ENCODE data around the gene DNM1.

DNM1 gene

DNA sequence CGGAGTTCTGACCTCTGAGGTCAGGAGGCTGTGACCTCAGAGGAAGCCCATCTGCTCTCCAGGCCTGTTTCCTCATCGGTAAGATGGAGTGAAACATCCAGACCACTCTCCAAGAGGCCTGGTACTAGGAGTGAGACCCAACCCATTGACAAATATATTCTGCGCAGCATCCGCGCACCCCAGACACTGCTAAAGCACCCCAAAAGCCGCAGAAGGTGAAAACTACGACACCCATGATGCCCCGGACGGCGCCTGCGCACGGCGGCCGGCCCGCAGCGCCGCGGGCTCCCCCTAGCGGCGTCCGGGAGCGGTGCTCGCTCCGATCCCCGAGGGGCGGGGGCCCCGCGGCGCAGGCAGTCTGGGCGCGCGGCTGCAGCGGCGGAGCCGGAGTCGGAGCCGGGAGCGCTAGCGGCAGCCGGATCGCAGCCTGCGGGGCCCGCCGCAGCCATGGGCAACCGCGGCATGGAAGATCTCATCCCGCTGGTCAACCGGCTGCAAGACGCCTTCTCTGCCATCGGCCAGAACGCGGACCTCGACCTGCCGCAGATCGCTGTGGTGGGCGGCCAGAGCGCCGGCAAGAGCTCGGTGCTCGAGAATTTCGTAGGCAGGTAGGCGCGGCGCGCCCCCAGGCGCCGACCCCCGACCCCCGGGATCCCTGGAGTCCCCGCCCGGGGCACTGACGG is at the start of gene DNM1:
TSS of gene DNM1 (plus strand) at position 356 of the 683 bp plus-strand sequence. CDS start at position 448, 92 bp downstream.
- peak; percentile 76 for DNase-seq

GRCh38 chr9:128153947-128154695 is 49.1 kb upstream of the DNM1 start:
- no peak for DNase-seq

GRCh38 chr9:128155736-128156500 is 47.3 kb upstream of the DNM1 start:
- DNase-seq = no peak

GRCh38 chr9:128159522-128159783 is 43.7 kb upstream of the DNM1 start:
- DNase-seq = no peak

DNA sequence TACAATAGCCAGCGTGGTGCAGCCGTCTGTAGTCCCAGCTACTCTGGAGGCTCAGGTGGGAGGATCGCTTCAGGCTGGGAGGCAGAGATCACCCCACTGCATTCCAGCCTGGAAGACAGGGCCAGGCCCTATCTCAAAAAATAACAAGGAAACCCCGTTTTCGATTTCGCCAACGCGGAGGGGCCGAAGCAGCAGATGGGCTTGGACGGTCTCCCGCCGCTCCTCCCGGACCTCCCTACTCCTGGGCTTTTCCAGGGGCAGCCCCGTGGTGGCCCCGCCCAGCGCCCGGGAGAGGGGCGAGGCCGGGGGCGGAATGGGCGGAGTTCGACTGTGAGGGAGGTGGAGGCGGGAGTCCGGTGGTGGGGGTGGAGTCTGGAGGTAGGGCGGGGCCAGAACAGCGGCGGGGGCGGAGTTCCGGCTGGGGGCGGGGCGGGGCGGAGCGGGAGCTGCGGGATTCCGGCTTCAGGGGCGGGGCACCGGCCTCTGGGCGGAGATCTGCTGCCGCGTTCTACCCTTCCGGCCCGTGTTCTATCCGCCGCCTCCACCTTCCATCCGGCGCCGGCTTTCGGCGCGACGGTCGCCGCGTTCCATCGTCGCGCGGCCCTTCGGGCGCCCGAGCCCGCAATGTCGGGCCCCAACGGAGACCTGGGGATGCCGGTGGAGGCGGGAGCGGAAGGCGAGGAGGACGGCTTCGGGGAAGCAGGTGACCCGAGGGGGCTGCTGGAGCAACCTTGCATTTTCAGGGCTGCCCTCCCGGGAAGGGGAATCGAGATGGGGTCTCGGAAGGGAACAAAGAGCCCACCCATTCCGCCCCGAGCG is 43.2 kb upstream of the DNM1 start, which contains the start of gene BBLN:
TSS of gene BBLN (plus strand) at position 482 of the 819 bp plus-strand sequence. CDS start at position 625, 143 bp downstream.
- DNase-seq = peak; percentile 98

- no peak for DNase-seq
Observed at GRCh38 chr9:128160603-128160987, 42.6 kb upstream of the DNM1 start.

DNA sequence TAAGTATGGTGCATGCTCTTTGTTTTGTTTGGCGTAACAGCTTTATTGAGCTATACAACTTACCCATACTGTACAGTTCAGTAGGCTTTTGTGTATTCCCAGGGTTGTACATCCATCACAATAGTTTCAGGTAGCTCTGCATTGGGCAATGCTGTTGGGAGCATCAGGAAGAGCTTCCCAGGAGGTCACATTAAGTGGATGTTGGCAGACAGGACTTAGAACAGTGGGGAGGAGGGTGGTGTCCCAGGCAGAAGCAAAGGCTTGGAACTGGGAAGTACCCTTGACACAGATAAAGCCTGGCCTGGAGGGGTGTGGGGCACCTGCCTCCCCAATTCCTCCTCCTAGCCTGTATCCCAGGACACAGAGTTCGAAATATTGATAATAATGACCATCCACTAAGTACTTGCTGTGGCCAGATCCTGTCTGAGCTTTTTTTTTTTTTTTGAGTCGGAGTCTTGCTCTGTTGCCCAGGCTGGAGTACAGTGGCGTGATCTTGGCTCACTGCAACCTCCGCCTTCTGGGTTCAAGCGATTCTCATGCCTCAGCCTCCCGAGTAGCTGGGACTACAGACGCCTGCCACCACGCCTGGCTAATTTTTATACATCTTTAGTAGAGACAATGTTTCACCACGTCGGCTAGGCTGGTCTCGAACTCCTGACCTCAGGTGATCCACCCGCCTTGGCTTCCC is 41.8 kb upstream of the DNM1 start:
- DNase-seq = no peak

DNA sequence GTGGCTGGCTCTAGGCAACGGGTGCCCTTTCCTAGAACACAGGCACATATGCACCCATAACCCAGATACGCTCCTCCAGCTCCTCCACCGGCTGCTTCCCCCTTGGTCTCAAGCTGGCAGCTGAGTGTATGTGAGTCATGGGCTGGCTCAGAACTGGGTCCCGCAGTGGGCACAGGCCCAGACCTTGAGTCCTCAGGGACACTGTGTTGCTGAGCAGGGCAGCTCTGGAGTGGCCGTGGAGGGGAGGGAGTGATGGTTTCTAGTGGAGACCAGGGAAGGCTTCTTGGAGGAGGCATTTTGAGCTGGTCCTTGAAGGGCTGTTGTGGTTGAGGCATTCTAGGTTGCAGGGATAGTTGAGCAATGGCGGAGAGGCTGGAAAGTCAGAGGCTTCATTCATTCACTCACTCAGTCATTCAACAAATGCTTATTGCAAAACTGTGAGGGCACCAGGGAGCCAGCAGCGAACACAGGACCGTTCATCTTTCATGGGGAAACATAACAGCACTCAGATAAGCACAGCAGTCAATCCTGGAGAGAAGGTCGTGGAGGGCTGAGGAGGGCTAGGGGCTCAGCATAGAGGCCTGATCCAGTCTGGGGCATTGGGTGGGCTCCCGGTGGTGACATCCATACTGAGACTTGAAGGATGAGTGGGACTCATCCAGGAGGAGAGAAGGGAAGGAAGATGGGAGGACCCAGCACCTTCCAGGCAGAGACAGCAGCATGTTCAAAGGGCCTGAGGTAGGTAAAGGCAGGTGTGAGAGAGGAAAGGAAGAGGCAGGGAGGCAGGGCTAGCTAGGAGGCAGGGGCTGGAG is 40.8 kb upstream of the DNM1 start:
- DNase-seq = no peak

DNA sequence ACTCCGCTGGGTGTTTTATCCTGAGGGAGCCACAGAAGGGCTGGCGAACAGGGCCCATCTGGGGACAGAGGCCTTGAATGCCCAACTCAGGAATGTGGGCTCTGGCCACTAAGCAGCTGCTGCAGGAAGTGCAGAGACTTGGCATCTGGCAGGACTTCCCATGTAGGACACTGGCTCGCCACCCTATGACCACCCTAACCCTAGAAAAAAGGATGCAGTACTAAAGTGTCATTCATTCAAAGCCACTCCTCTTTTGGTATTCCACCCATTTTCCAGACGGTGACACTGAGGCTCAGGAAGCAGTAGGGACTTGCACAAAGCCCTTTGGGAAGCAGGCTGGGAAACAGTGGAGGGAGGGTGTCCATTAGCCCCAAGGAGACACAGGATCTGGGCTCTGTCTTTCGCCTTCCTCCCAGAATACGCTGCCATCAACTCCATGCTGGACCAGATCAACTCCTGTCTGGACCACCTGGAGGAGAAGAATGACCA is 40.1 kb upstream of the DNM1 start:
- no peak for DNase-seq

GRCh38 chr9:128163523-128164306 is 39.5 kb upstream of the DNM1 start:
- no peak for DNase-seq

DNA sequence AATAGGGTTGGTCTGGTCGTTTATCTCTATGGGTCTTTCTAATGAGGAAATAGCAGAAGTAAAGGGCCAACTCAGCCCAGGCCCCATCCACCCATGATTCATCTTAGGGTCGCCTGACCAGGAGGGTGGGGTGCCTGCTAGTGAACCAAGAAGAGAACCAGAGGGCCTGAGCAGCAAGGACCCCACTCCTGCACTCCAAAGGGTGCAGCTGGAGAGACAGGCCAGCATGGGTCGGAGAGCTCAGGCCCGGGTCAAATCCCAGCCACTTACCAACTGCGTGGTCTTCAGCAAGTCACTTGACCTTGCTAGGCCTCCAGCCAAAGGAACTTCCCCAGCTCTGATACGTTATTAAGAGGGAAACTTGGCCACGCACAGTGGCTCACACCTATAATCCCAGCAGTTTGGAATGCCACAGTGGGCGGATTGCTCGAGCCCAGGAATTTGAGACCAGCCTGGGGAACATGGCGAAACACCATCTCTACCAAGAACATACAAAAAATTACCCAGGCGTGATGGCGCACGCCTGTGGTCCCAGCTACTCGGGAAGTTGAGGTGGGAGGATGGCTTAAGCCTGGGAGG is 38.8 kb upstream of the DNM1 start:
- DNase-seq = no peak

DNA sequence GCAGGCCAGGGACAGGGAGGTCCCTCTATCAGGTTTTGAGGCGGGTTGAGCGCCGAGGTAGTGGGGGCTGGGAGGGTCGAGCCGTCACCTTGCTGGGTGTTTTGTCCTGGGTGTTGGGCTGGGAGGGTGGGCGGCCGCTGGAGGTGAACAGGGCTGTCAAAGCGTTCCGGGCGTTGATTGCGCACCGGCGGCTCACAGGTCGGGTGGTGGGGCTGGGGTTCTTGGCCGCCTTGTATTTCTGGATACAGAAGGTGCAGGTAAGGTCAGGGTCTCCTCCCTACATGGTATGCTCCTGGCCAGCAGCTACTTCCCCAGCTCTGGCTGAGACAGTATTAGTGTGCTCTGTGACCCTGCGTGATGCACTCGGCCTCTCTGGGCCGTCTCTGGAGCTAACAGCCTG is 37.0 kb upstream of the DNM1 start:
- no peak for DNase-seq

- no peak for DNase-seq
Observed at GRCh38 chr9:128167209-128167608, 36.0 kb upstream of the DNM1 start.

- DNase-seq = no peak
Observed at GRCh38 chr9:128168731-128169308, 34.4 kb upstream of the DNM1 start.

GRCh38 chr9:128169492-128169891 is 33.7 kb upstream of the DNM1 start:
- no peak for DNase-seq

DNA sequence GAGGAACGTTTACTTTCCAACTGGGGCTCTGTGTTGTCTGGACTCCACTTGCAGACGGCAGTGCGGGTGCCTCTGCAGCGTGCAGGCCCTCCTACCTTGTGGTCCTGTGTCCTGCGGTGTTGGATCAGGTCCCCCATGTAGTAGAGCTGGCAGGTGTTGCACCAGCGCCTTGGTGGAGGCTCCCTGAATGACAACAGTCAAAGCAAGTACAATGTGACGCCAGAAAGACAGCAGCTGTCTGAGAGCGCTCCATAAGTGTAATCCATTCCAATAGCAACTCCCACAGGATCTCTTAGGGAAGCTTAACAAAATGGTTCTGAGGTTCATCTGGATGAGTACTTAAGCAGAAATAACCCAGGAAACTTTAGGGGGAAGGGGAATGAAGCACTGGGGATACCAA is 33.3 kb upstream of the DNM1 start:
- no peak for DNase-seq

DNA sequence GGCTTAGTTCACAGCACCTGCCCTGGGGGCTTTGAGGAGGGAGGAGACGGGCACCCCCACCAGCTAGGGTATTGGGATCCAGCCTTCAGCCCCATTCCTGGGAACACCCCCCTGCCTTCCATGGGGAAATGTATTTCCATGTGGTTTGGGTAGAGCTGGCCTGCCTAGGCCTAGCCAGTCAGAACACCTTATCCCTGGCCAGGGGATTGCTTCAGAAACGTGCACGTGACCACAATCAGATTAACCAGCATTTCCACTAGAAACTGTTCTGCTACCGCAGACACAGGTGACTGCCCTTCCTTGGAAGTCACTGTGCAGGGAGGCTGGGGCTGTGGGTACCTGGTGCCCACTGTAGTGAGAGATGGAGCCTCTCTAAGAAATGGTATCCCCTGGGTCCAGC is 29.1 kb upstream of the DNM1 start:
- no peak for DNase-seq

DNA sequence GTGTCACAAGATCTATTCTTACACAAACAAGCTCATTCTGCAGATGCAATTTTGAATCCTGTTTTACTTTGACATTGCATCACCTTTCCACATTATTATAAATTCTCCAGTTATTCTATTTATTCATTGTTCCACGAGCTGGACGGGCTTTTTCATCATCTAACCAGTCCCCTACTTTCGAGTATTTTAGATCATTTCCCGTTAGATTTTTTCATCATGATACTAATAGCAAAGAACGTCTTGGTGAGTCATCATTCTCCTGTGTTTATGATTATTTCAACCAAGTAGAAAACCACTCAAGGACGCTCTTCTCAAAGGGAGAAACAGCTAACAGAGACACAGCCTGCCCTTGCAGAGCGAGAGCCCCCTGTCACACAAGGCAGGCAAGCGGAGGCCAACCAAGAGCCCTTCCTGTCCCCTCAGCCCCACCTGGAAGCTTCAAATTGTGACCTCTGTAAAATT is 28.0 kb upstream of the DNM1 start:
- no peak for DNase-seq

- no peak for DNase-seq
Observed at GRCh38 chr9:128175726-128176125, 27.5 kb upstream of the DNM1 start.
